Measurements from ENCODE around the gene EEPD1.
"Not testable (repeated sequence)": the region's sequence is repeated elsewhere in the genome, so short reads cannot be mapped to it uniquely, and the experiment has no call there.

EEPD1 gene

GRCh38 chr7:36217961-36218284, 64.9 kb downstream of the EEPD1 start:
- DNase-seq, result no peak

- DNase-seq, result no peak
These were observed 66.4 kb downstream of the EEPD1 start for GRCh38 chr7:36219429-36219828.

GRCh38 chr7:36223851-36224250, 70.8 kb downstream of the EEPD1 start:
- DNase-seq, result no peak

GRCh38 chr7:36224934-36225858, 72.1 kb downstream of the EEPD1 start:
- DNase-seq, result no peak

GRCh38 chr7:36226151-36226550, 73.1 kb downstream of the EEPD1 start:
- no peak for DNase-seq

- no peak for DNase-seq
These were observed 74.2 kb downstream of the EEPD1 start for GRCh38 chr7:36227223-36227622.

- DNase-seq, result no peak
These were observed 75.0 kb downstream of the EEPD1 start for GRCh38 chr7:36228039-36228438.

- no peak for DNase-seq
These were observed 78.4 kb downstream of the EEPD1 start for GRCh38 chr7:36231406-36231805.

- no peak for DNase-seq
These were observed 79.5 kb downstream of the EEPD1 start for GRCh38 chr7:36232555-36232954.

- DNase-seq, result peak; percentile 7
These were observed 80.0 kb downstream of the EEPD1 start for GRCh38 chr7:36232971-36233550.

GRCh38 chr7:36236073-36236472, 83.0 kb downstream of the EEPD1 start:
- DNase-seq, result no peak

- no peak for DNase-seq
These were observed 85.1 kb downstream of the EEPD1 start for GRCh38 chr7:36238138-36238537.

GRCh38 chr7:36243356-36243755, 90.3 kb downstream of the EEPD1 start:
- not testable (repeated sequence) for DNase-seq

- DNase-seq, result not testable (repeated sequence)
These were observed 90.9 kb downstream of the EEPD1 start for GRCh38 chr7:36244001-36244400.

- DNase-seq, result no peak
These were observed 91.4 kb downstream of the EEPD1 start for GRCh38 chr7:36244429-36244828.

GRCh38 chr7:36245684-36246299, 92.7 kb downstream of the EEPD1 start:
- no peak for DNase-seq

- DNase-seq, result no peak
These were observed 96.0 kb downstream of the EEPD1 start for GRCh38 chr7:36249091-36249490.

- no peak for DNase-seq
These were observed 100.6 kb downstream of the EEPD1 start for GRCh38 chr7:36253699-36254098.

GRCh38 chr7:36258510-36259259, 105.6 kb downstream of the EEPD1 start:
- DNase-seq, result peak; percentile 91

GRCh38 chr7:36260481-36260880, 107.4 kb downstream of the EEPD1 start:
- no peak for DNase-seq

- DNase-seq, result no peak
These were observed 108.1 kb downstream of the EEPD1 start for GRCh38 chr7:36261019-36261754.

GRCh38 chr7:36262309-36263094, 109.4 kb downstream of the EEPD1 start:
- DNase-seq, result no peak
